Epidermal melanocyte (primary cell): Measurements from ENCODE around the gene BCR.

Experiments
- DNase-seq: peaks from one replicate; pipeline ENCODE4 v3.0.0; 2011; ENCODE audit warnings: low spot score; ENCODE audit not compliant: insufficient read length

BCR gene

GRCh38 chr22:23215294-23216241 is 35.3 kb downstream of the BCR start:
- no peak for DNase-seq

GRCh38 chr22:23216461-23217170 is 36.3 kb downstream of the BCR start:
- DNase-seq, result no peak

- no peak for DNase-seq
These were observed 37.1 kb downstream of the BCR start for GRCh38 chr22:23217171-23218052.

GRCh38 chr22:23218053-23218866 is 38.0 kb downstream of the BCR start:
- no peak for DNase-seq

- no peak for DNase-seq
These were observed 38.5 kb downstream of the BCR start for GRCh38 chr22:23218867-23219251.

GRCh38 chr22:23219317-23219716 is 39.0 kb downstream of the BCR start:
- no peak for DNase-seq

GRCh38 chr22:23219822-23220484 is 39.6 kb downstream of the BCR start:
- DNase-seq, result no peak

- no peak for DNase-seq
These were observed 40.4 kb downstream of the BCR start for GRCh38 chr22:23220485-23221350.

- no peak for DNase-seq
These were observed 41.1 kb downstream of the BCR start for GRCh38 chr22:23221351-23221804.

- DNase-seq, result no peak
These were observed 41.9 kb downstream of the BCR start for GRCh38 chr22:23222033-23222792.

GRCh38 chr22:23222793-23223568 is 42.7 kb downstream of the BCR start:
- DNase-seq, result no peak

- no peak for DNase-seq
These were observed 43.4 kb downstream of the BCR start for GRCh38 chr22:23223569-23224317.

GRCh38 chr22:23224846-23225245 is 44.5 kb downstream of the BCR start:
- no peak for DNase-seq

- no peak for DNase-seq
These were observed 45.0 kb downstream of the BCR start for GRCh38 chr22:23225337-23225723.

GRCh38 chr22:23225724-23226496 is 45.6 kb downstream of the BCR start:
- no peak for DNase-seq

GRCh38 chr22:23226497-23226850 is 46.2 kb downstream of the BCR start:
- no peak for DNase-seq
